Liver (tissue), 3 donors: ENCODE data around the gene RBM20.

ENCODE experiments used
- ATF3 ChIP-seq: IDR thresholded peaks from 2 replicates; pipeline ENCODE4 v1.6.1; 2016; ENCODE audit warnings: antibody characterized with exemption
- EGR1 ChIP-seq, 2 donors: IDR thresholded peaks; 2 replicates each; pipeline ENCODE4 v1.6.1; 2016 to 2018; ENCODE audit warnings: antibody characterized with exemption in 2 of 2, low read depth in 2 of 2
- FOXA1 ChIP-seq: IDR thresholded peaks from 2 replicates; pipeline ENCODE4 v1.6.1; 2016; ENCODE audit warnings: antibody characterized with exemption
- GABPA ChIP-seq, 2 donors: IDR thresholded peaks in 1 of 2; conservative IDR thresholded peaks in 1 of 2; 2 replicates each; pipeline ENCODE4 v1.6.1; 2016; ENCODE audit warnings: antibody characterized with exemption in 2 of 2, mild to moderate bottlenecking in 1 of 2, moderate library complexity in 1 of 2
- JUND ChIP-seq, 2 donors: IDR thresholded peaks; 2 replicates each; pipeline ENCODE4 v1.6.1; 2016; ENCODE audit warnings: antibody characterized with exemption in 2 of 2
- NR2F2 ChIP-seq: IDR thresholded peaks from 2 replicates; pipeline ENCODE4 v1.6.1; 2016; ENCODE audit warnings: antibody characterized with exemption
- RAD21 ChIP-seq, 2 donors: IDR thresholded peaks; 2 replicates each; pipeline ENCODE4 v1.6.1; 2016; ENCODE audit warnings: antibody characterized with exemption in 2 of 2, mild to moderate bottlenecking in 2 of 2
- REST ChIP-seq: IDR thresholded peaks from 2 replicates; pipeline ENCODE4 v1.6.1; 2016; ENCODE audit warnings: antibody characterized with exemption, mild to moderate bottlenecking
- SP1 ChIP-seq: IDR thresholded peaks from 2 replicates; pipeline ENCODE4 v1.6.1; 2018; ENCODE audit warnings: antibody characterized with exemption, mild to moderate bottlenecking
- TAF1 ChIP-seq: conservative IDR thresholded peaks from 2 replicates; pipeline ENCODE4 v1.6.1; 2016; ENCODE audit warnings: antibody characterized with exemption, mild to moderate bottlenecking
- YY1 ChIP-seq: IDR thresholded peaks from 2 replicates; pipeline ENCODE4 v1.6.1; 2016; ENCODE audit warnings: antibody characterized with exemption, mild to moderate bottlenecking
- TF ChIP-seq, protein P1 (sequence below): fragments of 150-350 bp; IDR thresholded peaks from 2 replicates; pipeline ENCODE4 v1.5.1; 2017; ENCODE audit warnings: improper control_type of control experiment, low read depth, low read length; ENCODE audit not compliant: missing input control
- TF ChIP-seq, protein P2 (sequence below): IDR thresholded peaks from 2 replicates; pipeline ENCODE4 v1.6.1; 2016; ENCODE audit warnings: antibody characterized with exemption
- donor health status: healthy.
- donor health status: healthy.

- TF ChIP-seq, protein P1, sequence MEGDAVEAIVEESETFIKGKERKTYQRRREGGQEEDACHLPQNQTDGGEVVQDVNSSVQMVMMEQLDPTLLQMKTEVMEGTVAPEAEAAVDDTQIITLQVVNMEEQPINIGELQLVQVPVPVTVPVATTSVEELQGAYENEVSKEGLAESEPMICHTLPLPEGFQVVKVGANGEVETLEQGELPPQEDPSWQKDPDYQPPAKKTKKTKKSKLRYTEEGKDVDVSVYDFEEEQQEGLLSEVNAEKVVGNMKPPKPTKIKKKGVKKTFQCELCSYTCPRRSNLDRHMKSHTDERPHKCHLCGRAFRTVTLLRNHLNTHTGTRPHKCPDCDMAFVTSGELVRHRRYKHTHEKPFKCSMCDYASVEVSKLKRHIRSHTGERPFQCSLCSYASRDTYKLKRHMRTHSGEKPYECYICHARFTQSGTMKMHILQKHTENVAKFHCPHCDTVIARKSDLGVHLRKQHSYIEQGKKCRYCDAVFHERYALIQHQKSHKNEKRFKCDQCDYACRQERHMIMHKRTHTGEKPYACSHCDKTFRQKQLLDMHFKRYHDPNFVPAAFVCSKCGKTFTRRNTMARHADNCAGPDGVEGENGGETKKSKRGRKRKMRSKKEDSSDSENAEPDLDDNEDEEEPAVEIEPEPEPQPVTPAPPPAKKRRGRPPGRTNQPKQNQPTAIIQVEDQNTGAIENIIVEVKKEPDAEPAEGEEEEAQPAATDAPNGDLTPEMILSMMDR: no peak
- no peak for TF ChIP-seq SP1
- no peak for TF ChIP-seq REST
- TF ChIP-seq JUND (IDR thresholded peaks at IDR 0.05): no peak
- TF ChIP-seq TAF1: no peak
- TF ChIP-seq EGR1 (IDR thresholded peaks at IDR 0.05; ENCODE audit: low read depth in 2 of 2): no peak
- TF ChIP-seq YY1: no peak
- no peak for TF ChIP-seq GABPA (IDR thresholded peaks at IDR 0.05 in 1 of 2, conservative IDR thresholded peaks at IDR 0.05 in 1 of 2)
- TF ChIP-seq, protein P2, sequence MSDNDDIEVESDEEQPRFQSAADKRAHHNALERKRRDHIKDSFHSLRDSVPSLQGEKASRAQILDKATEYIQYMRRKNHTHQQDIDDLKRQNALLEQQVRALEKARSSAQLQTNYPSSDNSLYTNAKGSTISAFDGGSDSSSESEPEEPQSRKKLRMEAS: no peak
- TF ChIP-seq FOXA1: no peak
- no peak for TF ChIP-seq RAD21 (IDR thresholded peaks at IDR 0.05)
- no peak for TF ChIP-seq NR2F2
- TF ChIP-seq ATF3: no peak
These were observed 109.3 kb downstream of the RBM20 start for GRCh38 chr10:110753462-110753861.
